GM21367 (cell line): Measurements from ENCODE around the gene AOC1.
"Not testable (repeated sequence)": the region's sequence is repeated elsewhere in the genome, so short reads cannot be mapped to it uniquely, and the experiment has no call there.

Experiments
- ATAC-seq: cut with Tn5 transposase; IDR thresholded peaks from one replicate; pipeline ENCODE4 v1.9.1; 2021; ENCODE audit not compliant: unreplicated experiment

AOC1 gene

GRCh38 chr7:150896562-150897209 is 44.4 kb downstream of the AOC1 start:
- no peak for ATAC-seq

- ATAC-seq, result peak; percentile 68
These were observed 45.5 kb downstream of the AOC1 start for GRCh38 chr7:150897502-150898474.

DNA sequence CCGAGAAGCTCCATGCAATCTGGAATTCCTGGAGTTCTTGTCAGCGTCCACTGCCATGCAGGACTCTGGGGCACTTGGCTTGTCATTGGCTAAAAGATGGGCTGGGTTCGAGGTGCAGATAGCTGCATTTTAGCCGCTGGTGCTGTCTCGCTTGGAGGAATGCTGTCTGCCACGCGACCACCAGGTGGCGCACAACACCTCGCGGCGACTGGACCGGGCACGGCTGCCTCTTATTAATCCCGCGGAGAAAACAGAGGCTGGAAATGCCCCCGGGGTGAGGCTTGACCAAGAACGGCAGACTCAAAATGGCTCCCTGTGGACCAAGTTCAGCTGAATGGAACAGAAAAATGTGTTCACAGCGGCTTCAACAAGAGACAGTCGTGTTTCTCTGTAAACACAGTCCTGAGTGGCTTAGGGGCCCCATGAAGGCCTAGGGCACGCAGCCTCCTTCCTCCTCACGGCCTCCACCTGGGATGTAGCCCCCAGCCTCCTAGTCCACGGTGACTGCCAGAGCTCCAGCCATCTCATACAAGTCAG is 46.2 kb downstream of the AOC1 start:
- ATAC-seq, result peak; percentile 56

- no peak for ATAC-seq
These were observed 48.4 kb downstream of the AOC1 start for GRCh38 chr7:150900675-150901074.

DNA sequence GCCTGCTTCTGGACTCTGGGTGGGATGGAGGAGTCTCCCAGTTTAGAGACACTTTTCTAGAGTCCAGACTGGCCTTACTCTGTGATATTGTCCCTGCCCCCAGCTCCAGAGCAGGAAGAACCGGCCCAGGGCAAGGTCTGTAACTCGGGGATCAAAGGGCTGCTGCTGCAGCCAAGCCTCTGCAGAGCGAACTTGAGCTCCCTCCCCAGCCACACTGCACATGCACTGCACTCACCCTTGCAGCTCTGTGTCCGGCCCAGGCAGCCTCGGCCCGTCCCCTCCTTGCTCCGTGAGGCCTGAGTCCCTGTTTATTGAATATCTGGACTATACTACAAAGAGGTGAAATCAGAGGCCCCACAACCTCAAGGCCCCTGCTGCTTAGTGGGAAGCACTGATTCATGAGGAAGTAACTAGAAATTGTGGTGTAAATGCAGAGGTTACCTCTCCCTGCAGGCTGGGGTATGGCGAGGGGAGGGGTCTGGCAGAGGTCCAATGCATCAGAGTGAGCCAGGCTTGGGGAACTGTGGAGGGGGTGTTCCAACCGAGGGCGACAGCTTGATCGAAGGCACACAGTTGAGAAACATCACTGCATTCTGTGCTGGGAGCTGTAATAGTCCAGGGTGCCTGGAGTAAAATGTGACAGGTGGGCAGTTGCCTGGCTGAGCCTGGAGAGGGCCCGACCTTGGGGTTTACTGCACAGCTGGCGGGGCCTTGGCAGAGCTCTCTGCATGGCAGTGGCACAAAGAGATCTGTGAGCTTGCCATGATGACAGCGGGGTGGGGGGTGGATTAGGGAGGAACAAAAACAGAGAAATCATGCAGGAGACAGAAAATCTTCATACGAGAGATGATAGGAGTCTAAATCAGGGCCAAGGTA is 49.1 kb downstream of the AOC1 start:
- ATAC-seq, result no peak

DNA sequence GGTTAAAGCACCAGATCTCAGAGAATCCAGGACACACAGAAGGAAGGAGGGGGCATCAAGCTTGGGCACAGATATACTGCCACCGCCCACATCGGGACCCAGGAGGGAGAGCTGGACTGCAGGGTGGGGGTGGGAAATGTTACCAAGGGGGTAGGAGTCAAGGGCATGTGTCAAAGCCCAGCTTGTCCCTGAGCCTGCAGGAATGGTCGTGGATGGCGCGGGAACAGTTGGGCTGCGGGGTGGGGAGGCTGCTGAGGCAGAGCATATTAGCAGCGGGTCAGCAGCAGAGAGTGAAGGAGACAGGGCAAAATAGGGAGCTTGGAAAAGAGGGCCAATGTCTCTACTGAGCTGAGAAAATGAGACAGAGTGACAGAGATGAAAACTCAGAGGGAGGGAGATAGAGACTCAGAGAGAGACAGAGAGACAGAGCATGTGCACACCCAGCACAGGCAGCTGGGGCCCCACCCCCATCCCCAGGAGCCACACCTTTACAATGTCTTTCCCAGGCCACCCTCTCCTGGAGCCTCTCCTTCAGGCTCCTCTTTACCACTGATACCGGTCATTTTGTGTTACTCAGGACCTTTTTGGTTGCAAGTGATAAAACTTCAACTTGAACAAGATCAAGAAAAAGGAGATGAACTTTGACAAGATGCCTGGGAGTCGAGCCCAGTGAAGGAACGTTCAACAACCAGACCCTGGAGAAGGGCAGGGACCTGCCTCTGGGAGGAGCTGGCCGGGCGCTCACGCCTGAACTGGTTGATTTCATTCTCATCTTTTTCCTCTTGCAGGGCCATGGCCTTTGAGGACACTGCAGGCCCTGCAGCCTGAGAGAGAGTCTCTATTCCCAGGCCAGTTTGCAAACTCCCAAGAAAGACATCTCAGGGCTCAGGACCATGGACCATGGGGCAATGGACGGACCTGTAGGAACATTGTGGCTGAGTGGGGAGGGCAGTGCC is 50.0 kb downstream of the AOC1 start:
- no peak for ATAC-seq

DNA sequence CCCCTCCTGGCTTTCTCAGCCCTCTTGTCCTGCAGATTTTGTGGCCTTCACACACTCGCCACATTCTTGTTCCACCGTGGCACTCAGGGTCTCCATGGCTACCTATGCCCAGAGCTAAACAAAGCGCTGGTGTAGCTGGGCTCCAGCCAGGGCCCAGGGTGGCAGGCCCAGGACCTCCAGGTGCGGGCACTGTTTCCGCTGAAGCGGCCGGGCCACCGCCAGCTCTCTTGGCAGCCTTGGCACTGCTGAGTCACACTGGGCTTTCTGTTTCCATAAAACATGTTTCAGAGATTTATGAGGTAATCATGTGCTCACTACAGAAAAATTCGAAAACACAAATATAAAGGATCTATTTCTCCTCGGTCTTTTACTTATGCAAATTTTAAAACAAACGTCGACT is 51.3 kb downstream of the AOC1 start:
- peak; percentile 42 for ATAC-seq

GRCh38 chr7:150904011-150904909 is 51.9 kb downstream of the AOC1 start:
- no peak for ATAC-seq

- no peak for ATAC-seq
These were observed 55.9 kb downstream of the AOC1 start for GRCh38 chr7:150908173-150908572.

DNA sequence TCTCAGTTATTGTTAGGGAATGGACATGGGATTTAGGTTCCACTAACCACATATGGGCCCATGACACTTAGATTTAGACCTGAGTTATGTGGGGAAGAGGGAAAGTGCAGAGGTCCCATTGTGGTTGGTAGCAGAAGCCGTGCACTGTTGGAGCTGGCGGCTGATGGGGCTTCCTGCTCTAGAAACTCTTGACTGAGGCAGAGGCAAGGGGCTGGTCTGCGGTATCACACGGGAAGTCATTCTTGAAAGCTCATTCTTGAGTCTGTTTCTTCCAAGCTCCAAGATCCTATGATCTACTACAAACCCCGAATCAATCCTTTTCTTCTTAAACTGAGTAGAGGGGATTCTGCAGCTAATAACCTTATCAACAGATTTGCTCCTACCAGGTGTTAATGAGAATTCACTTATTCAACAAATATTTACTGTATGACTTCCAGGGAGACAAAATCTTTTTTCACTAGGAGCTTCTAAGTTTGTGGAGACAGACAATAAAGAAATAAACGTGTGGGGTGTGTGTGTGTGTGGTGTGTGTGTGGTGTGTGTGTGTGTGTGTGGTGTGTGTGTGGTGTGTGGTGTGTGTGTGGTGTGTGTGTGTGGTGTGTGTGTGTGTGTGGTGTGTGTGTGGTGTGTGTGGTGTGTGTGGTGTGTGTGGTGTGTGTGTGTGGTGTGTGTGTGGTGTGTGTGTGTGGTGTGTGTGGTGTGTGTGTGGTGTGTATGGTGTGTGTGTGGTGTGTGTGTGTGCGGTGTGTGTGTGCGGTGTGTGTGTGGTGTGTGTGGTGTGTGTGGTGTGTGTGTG is 57.1 kb downstream of the AOC1 start:
- ATAC-seq, result no peak

DNA sequence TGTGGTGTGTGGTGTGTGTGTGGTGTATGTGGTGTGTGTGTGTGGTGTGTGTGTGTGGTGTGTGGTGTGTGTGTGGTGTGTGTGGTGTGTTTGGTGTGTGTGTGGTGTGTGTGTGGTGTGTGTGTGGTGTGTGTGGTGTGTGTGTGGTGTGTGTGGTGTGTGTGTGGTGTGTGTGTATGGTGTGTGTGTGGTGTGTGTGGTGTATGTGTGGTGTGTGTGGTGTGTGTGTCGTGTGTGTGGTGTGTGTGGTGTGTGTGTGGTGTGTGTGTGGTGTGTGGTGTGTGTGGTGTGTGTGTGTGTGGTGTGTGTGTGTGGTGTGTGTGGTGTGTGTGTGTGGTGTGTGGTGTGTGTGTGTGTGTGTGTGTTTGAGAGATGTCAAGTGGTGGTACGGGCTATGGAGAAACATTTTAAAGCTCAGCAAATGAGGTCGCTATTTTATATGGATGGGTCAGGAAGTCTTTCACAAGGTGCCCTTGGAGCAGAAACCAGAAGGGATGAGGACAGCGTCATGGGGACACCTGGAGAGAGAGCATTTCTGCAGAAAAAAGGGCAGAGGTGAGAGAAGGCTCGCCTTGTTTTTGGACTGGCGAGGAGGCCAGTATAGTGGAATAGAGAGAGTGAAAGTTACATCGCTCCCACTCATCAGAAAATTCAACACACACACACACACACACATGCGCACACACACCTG is 58.1 kb downstream of the AOC1 start:
- not testable (repeated sequence) for ATAC-seq

DNA sequence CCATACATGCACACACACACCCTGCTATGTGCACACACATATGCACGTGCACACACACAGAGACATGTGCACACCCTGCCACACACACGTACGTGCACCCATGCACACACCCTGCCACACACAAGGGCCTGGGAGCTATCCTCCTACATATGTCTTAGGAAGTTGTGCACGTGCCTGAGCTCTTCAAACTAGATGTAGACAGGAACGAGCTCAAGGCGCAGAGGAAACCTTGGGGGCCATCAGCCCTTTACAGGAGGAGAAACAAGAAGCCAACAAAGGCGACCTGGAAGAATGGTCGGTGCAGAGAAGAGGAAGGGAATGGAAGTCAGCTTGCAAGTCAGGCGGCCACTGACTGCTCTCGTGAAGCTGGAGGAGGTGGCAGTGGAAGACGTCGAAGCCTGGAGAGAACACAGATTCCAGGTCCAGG is 58.7 kb downstream of the AOC1 start:
- ATAC-seq, result no peak
